MM.1S (cell line): ENCODE results near the gene ATAD3A.

Experiments
- DNase-seq: peaks from one replicate; pipeline ENCODE4 v3.0.0-alpha.2; 2015
- H2AFZ ChIP-seq: fragments of 300-600 bp; sonication (generic); 2 replicates; pipeline ENCODE4 v1.6.0; 2016; ENCODE audit warnings: antibody characterized with exemption, low read length
- H3F3A ChIP-seq: fragments of 300-600 bp; sonication (generic); 2 replicates; pipeline ENCODE4 v1.6.1; 2016; ENCODE audit warnings: mild to moderate bottlenecking, antibody characterized with exemption, low read length, moderate library complexity, mixed read lengths; ENCODE audit not compliant: insufficient read depth
- H3K27ac ChIP-seq: fragments of 300-600 bp; sonication (generic); 2 replicates; pipeline ENCODE4 v1.5.1; 2016; ENCODE audit warnings: mild to moderate bottlenecking, low read length
- H3K27me3 ChIP-seq: fragments of 300-600 bp; sonication (generic); replicated peaks from 2 replicates; pipeline ENCODE4 v1.6.0; 2016; ENCODE audit warnings: low read length; ENCODE audit not compliant: insufficient read depth
- H3K36me3 ChIP-seq: fragments of 300-600 bp; sonication (generic); replicated peaks from 2 replicates; pipeline ENCODE4 v1.6.1; 2016; ENCODE audit warnings: mild to moderate bottlenecking, low read length, mixed read lengths; ENCODE audit not compliant: insufficient read depth
- H3K4me1 ChIP-seq: fragments of 300-600 bp; sonication (generic); 2 replicates; pipeline ENCODE4 v1.6.1; 2016; ENCODE audit warnings: low read length, mixed read lengths
- H3K4me2 ChIP-seq: fragments of 300-600 bp; sonication (generic); 2 replicates; pipeline ENCODE4 v1.6.0; 2016; ENCODE audit warnings: low read depth, low read length
- H3K4me3 ChIP-seq: fragments of 300-600 bp; sonication (generic); 2 replicates; pipeline ENCODE4 v1.5.1; 2016; ENCODE audit warnings: low read length, mixed read lengths
- H3K79me2 ChIP-seq: fragments of 300-600 bp; sonication (generic); 2 replicates; pipeline ENCODE4 v1.6.1; 2016; ENCODE audit warnings: mixed run types, low read length, mixed read lengths
- H3K9ac ChIP-seq: fragments of 300-600 bp; sonication (generic); 2 replicates; pipeline ENCODE4 v1.6.1; 2016; ENCODE audit warnings: low read length, mixed read lengths
- H3K9me2 ChIP-seq: fragments of 300-600 bp; sonication (generic); replicated peaks from 2 replicates; pipeline ENCODE4 v1.6.1; 2016; ENCODE audit warnings: mild to moderate bottlenecking, low read length, mixed read lengths; ENCODE audit not compliant: insufficient read depth
- H3K9me3 ChIP-seq: fragments of 300-600 bp; sonication (generic); replicated peaks from 2 replicates; pipeline ENCODE4 v1.6.1; 2016; ENCODE audit warnings: mild to moderate bottlenecking, low read length, mixed read lengths; ENCODE audit not compliant: insufficient read depth
- H4K20me1 ChIP-seq: fragments of 300-600 bp; sonication (generic); 2 replicates; pipeline ENCODE4 v1.6.1; 2016; ENCODE audit warnings: mild to moderate bottlenecking, low read length, moderate library complexity, mixed read lengths; ENCODE audit not compliant: insufficient read depth
- CTCF ChIP-seq: fragments of 300-600 bp; sonication (generic); IDR thresholded peaks from 2 replicates; pipeline ENCODE4 v1.5.1; 2016; ENCODE audit warnings: antibody characterized with exemption, low read length, mixed read lengths
- EZH2 ChIP-seq: fragments of 300-600 bp; sonication (generic); optimal IDR thresholded peaks from 2 replicates; pipeline ENCODE3; 2017; ENCODE audit warnings: low read depth, mild to moderate bottlenecking, antibody characterized with exemption, low read length, mixed read lengths
- EZH2phosphoT487 ChIP-seq: fragments of 300-600 bp; sonication (generic); IDR thresholded peaks from 2 replicates; pipeline ENCODE4 v1.6.1; 2018; ENCODE audit warnings: antibody characterized with exemption, low read length

ATAD3A gene

DNA sequence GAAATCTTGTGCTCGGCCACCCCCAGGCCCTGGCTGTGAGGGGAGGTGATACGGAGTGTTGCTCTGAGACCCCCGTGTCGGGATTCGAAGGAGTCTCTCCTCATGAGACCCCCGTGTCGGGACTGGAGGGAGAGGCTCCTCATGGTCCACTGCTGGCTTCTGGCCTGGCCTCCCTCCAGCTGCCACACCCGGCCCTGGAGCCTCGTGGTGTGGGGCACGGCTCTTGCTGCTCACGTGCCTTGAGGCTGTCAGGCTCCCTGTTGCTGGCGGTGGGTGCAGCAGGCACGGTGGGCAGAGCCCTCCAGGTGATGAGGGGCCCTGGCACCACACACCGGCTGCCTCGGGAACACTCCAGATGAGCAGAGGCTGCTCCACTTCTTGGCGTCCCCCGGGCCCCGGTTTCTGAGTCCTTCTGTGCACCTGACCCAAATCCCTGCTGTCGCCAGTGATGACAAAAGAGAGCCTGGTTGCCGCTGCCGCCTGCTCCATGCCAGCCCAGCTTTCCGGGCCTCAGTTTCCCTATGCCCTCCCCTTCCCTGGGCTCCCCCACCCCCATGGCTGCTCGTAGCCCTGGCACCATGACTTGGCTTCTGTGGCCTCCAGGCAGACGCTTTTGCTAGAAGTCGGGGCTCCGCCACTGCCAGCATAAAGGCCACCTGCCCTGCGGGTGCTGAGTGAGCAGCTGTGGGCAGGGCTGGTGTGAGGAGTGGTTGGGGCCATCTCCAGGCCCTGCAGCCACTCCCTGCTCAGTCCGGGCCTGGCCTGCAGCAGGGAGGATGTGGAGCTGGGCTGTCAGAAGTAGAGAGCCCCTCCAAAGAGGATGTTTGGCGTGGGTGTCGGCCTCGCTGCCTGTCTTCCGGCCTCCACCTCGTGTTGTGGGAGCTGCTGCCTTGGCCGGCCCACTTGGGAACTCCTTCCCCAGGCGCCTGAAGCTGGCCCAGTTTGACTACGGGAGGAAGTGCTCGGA lies 16.6 kb downstream of the ATAD3A start:
- Histone ChIP-seq H3K4me1 (no peaks in the 10 kb centered on the region), H3K36me3 (no peaks in the 10 kb centered on the region), H3F3A (no peaks in the 10 kb centered on the region), H3K9ac (no peak overlapping the region), H3K27me3 (no peaks in the 10 kb centered on the region), H3K9me2 (no peaks in the 10 kb centered on the region), H3K27ac (no peak overlapping the region), H3K4me3 (no peak overlapping the region), H3K79me2 (no peaks in the 10 kb centered on the region), H2AFZ (no peak overlapping the region), H3K9me3 (no peaks in the 10 kb centered on the region), H4K20me1 (no peaks in the 10 kb centered on the region), H3K4me2 (no peak overlapping the region)
- no peak for DNase-seq
- TF ChIP-seq EZH2 (no peak), CTCF (no peak), EZH2phosphoT487 (no peak)

- no peak overlapping the region for H3K4me2 ChIP-seq
- H3K4me3 ChIP-seq = no peak overlapping the region
- H3F3A ChIP-seq = no peaks in the 10 kb centered on the region
- H3K79me2 ChIP-seq = no peaks in the 10 kb centered on the region
- no peak overlapping the region for H3K9ac ChIP-seq
- H3K4me1 ChIP-seq = no peaks in the 10 kb centered on the region
- H3K27me3 ChIP-seq = no peaks in the 10 kb centered on the region
- no peaks in the 10 kb centered on the region for H4K20me1 ChIP-seq
- no peak overlapping the region for H2AFZ ChIP-seq
- no peak for TF ChIP-seq EZH2
- TF ChIP-seq CTCF = no peak
- no peak for TF ChIP-seq EZH2phosphoT487
- H3K9me2 ChIP-seq = no peaks in the 10 kb centered on the region
- H3K36me3 ChIP-seq = no peaks in the 10 kb centered on the region
- no peak for DNase-seq
- H3K9me3 ChIP-seq = no peaks in the 10 kb centered on the region
- H3K27ac ChIP-seq = no peak overlapping the region
Observed at GRCh38 chr1:1529321-1529720, 17.4 kb downstream of the ATAD3A start.

DNA sequence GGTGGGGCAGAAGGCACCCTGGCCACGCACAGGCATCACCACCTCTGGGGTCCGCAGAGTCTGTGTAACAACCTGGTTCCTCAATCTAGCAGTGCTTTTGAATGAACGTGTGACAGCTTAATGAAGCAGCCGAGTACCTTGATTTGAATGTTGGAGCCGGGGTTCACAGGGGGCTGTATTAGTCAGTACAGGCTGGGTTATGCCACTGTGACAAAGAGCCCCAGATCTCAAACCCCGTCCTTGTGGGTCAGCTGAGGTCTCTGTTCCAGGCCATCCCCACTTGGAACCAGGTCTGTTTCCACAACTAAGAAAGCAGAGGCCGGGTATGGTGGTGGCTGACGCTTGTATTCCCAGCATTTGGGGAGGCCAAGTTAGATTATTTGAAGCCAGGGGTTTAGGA lies 18.0 kb downstream of the ATAD3A start:
- Histone ChIP-seq H3K9me2 (no peaks in the 10 kb centered on the region), H2AFZ (no peak overlapping the region), H3K27me3 (no peaks in the 10 kb centered on the region), H3K4me1 (no peaks in the 10 kb centered on the region), H3K36me3 (no peaks in the 10 kb centered on the region), H3K4me2 (no peak overlapping the region), H3F3A (no peaks in the 10 kb centered on the region), H3K9me3 (no peaks in the 10 kb centered on the region), H3K79me2 (no peaks in the 10 kb centered on the region), H3K4me3 (no peak overlapping the region), H3K27ac (no peak overlapping the region), H4K20me1 (no peaks in the 10 kb centered on the region), H3K9ac (no peak overlapping the region)
- no peak for DNase-seq
- TF ChIP-seq EZH2 = no peak
- TF ChIP-seq CTCF = no peak
- TF ChIP-seq EZH2phosphoT487 = no peak
